ENCODE results near the gene PTBP1.

PTBP1 gene

DNA sequence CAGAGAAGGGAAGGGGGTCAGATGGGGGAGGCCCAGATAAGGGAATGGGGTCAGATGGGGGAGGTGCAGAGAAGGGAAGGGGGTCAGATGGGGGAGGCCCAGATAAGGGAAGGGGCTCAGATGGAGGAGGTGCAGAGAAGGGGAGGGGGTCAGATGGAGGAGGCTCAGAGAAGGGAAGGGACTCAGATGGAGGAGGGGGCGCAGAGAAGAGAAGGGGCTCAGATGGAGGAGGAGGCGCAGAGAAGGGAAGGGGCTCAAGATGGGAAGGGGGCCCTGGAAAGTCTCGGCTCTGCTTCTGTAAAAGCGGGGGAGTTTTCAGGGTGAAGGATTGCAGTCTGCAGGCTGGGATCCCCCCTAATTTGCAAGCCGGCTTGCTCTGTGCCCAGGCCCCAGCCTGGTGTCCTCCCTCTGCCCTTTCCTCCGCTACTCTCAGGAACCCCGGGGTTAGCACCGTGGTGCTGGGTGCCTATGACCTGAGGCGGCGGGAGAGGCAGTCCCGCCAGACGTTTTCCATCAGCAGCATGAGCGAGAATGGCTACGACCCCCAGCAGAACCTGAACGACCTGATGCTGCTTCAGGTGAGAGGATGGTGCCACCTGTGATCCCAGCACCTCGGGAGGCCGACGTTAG, 32.0 kb downstream of the PTBP1 start:
- H3K36me3 ChIP-seq (ENCODE audit: low read length), result no peaks in the 10 kb centered on the region
- H3K9ac ChIP-seq (ENCODE audit: low read length), result no peak overlapping the region
- no peaks in the 10 kb centered on the region for H3K9me2 ChIP-seq (replicated peaks; ENCODE audit: insufficient read depth, low read length)
- no peaks in the 10 kb centered on the region for H4K20me1 ChIP-seq (ENCODE audit: low read depth, low read length)
- no peak overlapping the region for H3K4me2 ChIP-seq (ENCODE audit: low read depth, low read length, poor library complexity, severe bottlenecking)
- no peaks in the 10 kb centered on the region for H3K79me2 ChIP-seq (ENCODE audit: insufficient read depth, low read length)
- H3K9me3 ChIP-seq (ENCODE audit: insufficient read depth, low read length), result no peaks in the 10 kb centered on the region
- no peaks in the 10 kb centered on the region for H3F3A ChIP-seq (ENCODE audit: insufficient read depth)
- H3K27ac ChIP-seq (ENCODE audit: low read depth, low read length), result no peak overlapping the region
- no peak overlapping the region for H2AFZ ChIP-seq (ENCODE audit: low read depth, low read length, severe bottlenecking)
- no peak for TF ChIP-seq CTCF (IDR thresholded peaks at IDR 0.05; ENCODE audit: insufficient read depth, low read length, poor library complexity, severe bottlenecking)
- TF ChIP-seq EZH2phosphoT487 (conservative IDR thresholded peaks at IDR 0.05; ENCODE audit: low read length), result no peak
- no peaks in the 10 kb centered on the region for H3K27me3 ChIP-seq (ENCODE audit: low read length)
- no peak overlapping the region for H3K4me3 ChIP-seq (ENCODE audit: insufficient read depth, low read length, poor library complexity, severe bottlenecking)

- Histone ChIP-seq H2AFZ (ENCODE audit: low read depth, low read length, severe bottlenecking) (no peak overlapping the region), H3K27ac (ENCODE audit: low read depth, low read length) (no peak overlapping the region), H3K9me2 (replicated peaks; ENCODE audit: insufficient read depth, low read length) (no peaks in the 10 kb centered on the region), H3K4me3 (ENCODE audit: insufficient read depth, low read length, poor library complexity, severe bottlenecking) (no peak overlapping the region), H3K36me3 (ENCODE audit: low read length) (no peaks in the 10 kb centered on the region), H3K79me2 (ENCODE audit: insufficient read depth, low read length) (no peaks in the 10 kb centered on the region), H3K9me3 (ENCODE audit: insufficient read depth, low read length) (no peaks in the 10 kb centered on the region), H3F3A (ENCODE audit: insufficient read depth) (no peaks in the 10 kb centered on the region), H3K9ac (ENCODE audit: low read length) (no peak overlapping the region), H4K20me1 (ENCODE audit: low read depth, low read length) (no peaks in the 10 kb centered on the region), H3K4me2 (ENCODE audit: low read depth, low read length, poor library complexity, severe bottlenecking) (no peak overlapping the region), H3K27me3 (ENCODE audit: low read length) (no peaks in the 10 kb centered on the region)
- TF ChIP-seq CTCF (IDR thresholded peaks at IDR 0.05; ENCODE audit: insufficient read depth, low read length, poor library complexity, severe bottlenecking), result no peak
- no peak for TF ChIP-seq EZH2phosphoT487 (conservative IDR thresholded peaks at IDR 0.05; ENCODE audit: low read length)
Measured at GRCh38 chr19:831407-832369, 34.4 kb downstream of the PTBP1 start.

GRCh38 chr19:834216-834615, 37.0 kb downstream of the PTBP1 start:
- Histone ChIP-seq H2AFZ (ENCODE audit: low read depth, low read length, severe bottlenecking) (no peak overlapping the region), H3K27me3 (ENCODE audit: low read length) (no peaks in the 10 kb centered on the region), H3K4me3 (ENCODE audit: insufficient read depth, low read length, poor library complexity, severe bottlenecking) (no peak overlapping the region), H3K27ac (ENCODE audit: low read depth, low read length) (no peak overlapping the region), H3K9me2 (replicated peaks; ENCODE audit: insufficient read depth, low read length) (no peaks in the 10 kb centered on the region), H3K79me2 (ENCODE audit: insufficient read depth, low read length) (no peaks in the 10 kb centered on the region), H3F3A (ENCODE audit: insufficient read depth) (no peaks in the 10 kb centered on the region), H3K9ac (ENCODE audit: low read length) (no peak overlapping the region), H3K9me3 (ENCODE audit: insufficient read depth, low read length) (no peaks in the 10 kb centered on the region), H3K36me3 (ENCODE audit: low read length) (no peaks in the 10 kb centered on the region), H3K4me2 (ENCODE audit: low read depth, low read length, poor library complexity, severe bottlenecking) (no peak overlapping the region), H4K20me1 (ENCODE audit: low read depth, low read length) (no peaks in the 10 kb centered on the region)
- TF ChIP-seq CTCF (IDR thresholded peaks at IDR 0.05; ENCODE audit: insufficient read depth, low read length, poor library complexity, severe bottlenecking), result no peak
- no peak for TF ChIP-seq EZH2phosphoT487 (conservative IDR thresholded peaks at IDR 0.05; ENCODE audit: low read length)

All from SU-DHL-6 (cell line).